Liver (tissue), 9 donors: ENCODE results near the gene RXYLT1. TPM values are rescaled to one million over a fixed set of nuclear protein-coding genes. Genes with fewer than 3 reads are reported as not detected.

Source experiments
- DNase-seq: peaks from one replicate; pipeline ENCODE4 v3.0.0-alpha.2; 2017; ENCODE audit warnings: low spot score
- H3K27ac ChIP-seq, 2 donors: one replicate each; pipeline ENCODE4 v1.7.0; 2013; ENCODE audit warnings: inconsistent platforms in 2 of 2, low read length in 2 of 2, control low read depth in 1 of 2, low read depth in 1 of 2, mild to moderate bottlenecking in 1 of 2
- H3K27me3 ChIP-seq, 4 donors: one replicate each; pipeline versions ENCODE4 v1.6.1 to v1.7.0; 2013; ENCODE audit warnings: low read length in 3 of 4, inconsistent platforms in 1 of 4, mild to moderate bottlenecking in 1 of 4, moderate library complexity in 1 of 4; ENCODE audit not compliant: control insufficient read depth in 4 of 4, insufficient read depth in 4 of 4
- H3K36me3 ChIP-seq, 4 donors: one replicate each; pipeline versions ENCODE4 v1.6.1 to v1.7.0; 2013; ENCODE audit warnings: low read length in 3 of 4, mild to moderate bottlenecking in 3 of 4, low read depth in 1 of 4, moderate library complexity in 1 of 4; ENCODE audit not compliant: control insufficient read depth in 4 of 4, insufficient read depth in 3 of 4
- H3K4me1 ChIP-seq, 4 donors: one replicate each; pipeline versions ENCODE4 v1.6.1 to v1.7.0; 2013; ENCODE audit warnings: low read length in 3 of 4, mild to moderate bottlenecking in 3 of 4, moderate library complexity in 1 of 4; ENCODE audit not compliant: control insufficient read depth in 4 of 4, insufficient read depth in 4 of 4
- H3K4me3 ChIP-seq, 3 donors: one replicate each; pipeline versions ENCODE4 v1.6.1 to v1.7.0; 2013; ENCODE audit warnings: low read length in 3 of 3, control low read depth in 1 of 3, low read depth in 1 of 3, mild to moderate bottlenecking in 1 of 3
- H3K9ac ChIP-seq, 2 donors: one replicate each; pipeline ENCODE4 v1.7.0; 2013; ENCODE audit warnings: low read length in 2 of 2, mild to moderate bottlenecking in 2 of 2, moderate library complexity in 2 of 2, control low read depth in 1 of 2, low read depth in 1 of 2
- H3K9me3 ChIP-seq, 4 donors: one replicate each; pipeline versions ENCODE4 v1.6.1 to v1.7.0; 2013; ENCODE audit warnings: low read length in 3 of 4; ENCODE audit not compliant: control insufficient read depth in 4 of 4
- ATF3 ChIP-seq: IDR thresholded peaks from 2 replicates; pipeline ENCODE4 v1.6.1; 2016; ENCODE audit warnings: antibody characterized with exemption
- EGR1 ChIP-seq, 2 donors: IDR thresholded peaks; 2 replicates each; pipeline ENCODE4 v1.6.1; 2016 to 2018; ENCODE audit warnings: antibody characterized with exemption in 2 of 2, low read depth in 2 of 2
- FOXA1 ChIP-seq: IDR thresholded peaks from 2 replicates; pipeline ENCODE4 v1.6.1; 2016; ENCODE audit warnings: antibody characterized with exemption
- FOXA2 ChIP-seq: IDR thresholded peaks from 2 replicates; pipeline ENCODE4 v1.6.1; 2016; ENCODE audit warnings: antibody characterized with exemption
- GABPA ChIP-seq, 2 donors: IDR thresholded peaks in 1 of 2; conservative IDR thresholded peaks in 1 of 2; 2 replicates each; pipeline ENCODE4 v1.6.1; 2016; ENCODE audit warnings: antibody characterized with exemption in 2 of 2, mild to moderate bottlenecking in 1 of 2, moderate library complexity in 1 of 2
- HNF4A ChIP-seq, 2 donors: conservative IDR thresholded peaks; 2 replicates each; pipeline ENCODE4 v1.6.1; 2016; ENCODE audit warnings: antibody characterized with exemption in 2 of 2, mild to moderate bottlenecking in 2 of 2
- HNF4G ChIP-seq: IDR thresholded peaks from 2 replicates; pipeline ENCODE4 v1.6.1; 2016; ENCODE audit warnings: antibody characterized with exemption
- JUND ChIP-seq, 2 donors: IDR thresholded peaks; 2 replicates each; pipeline ENCODE4 v1.6.1; 2016; ENCODE audit warnings: antibody characterized with exemption in 2 of 2
- NR2F2 ChIP-seq: IDR thresholded peaks from 2 replicates; pipeline ENCODE4 v1.6.1; 2016; ENCODE audit warnings: antibody characterized with exemption
- RAD21 ChIP-seq, 2 donors: IDR thresholded peaks; 2 replicates each; pipeline ENCODE4 v1.6.1; 2016; ENCODE audit warnings: antibody characterized with exemption in 2 of 2, mild to moderate bottlenecking in 2 of 2
- RXRA ChIP-seq, 2 donors: IDR thresholded peaks; 2 replicates each; pipeline ENCODE4 v1.6.1; 2017 to 2018; ENCODE audit warnings: antibody characterized with exemption in 2 of 2, mild to moderate bottlenecking in 1 of 2
- SP1 ChIP-seq: IDR thresholded peaks from 2 replicates; pipeline ENCODE4 v1.6.1; 2018; ENCODE audit warnings: antibody characterized with exemption, mild to moderate bottlenecking
- TAF1 ChIP-seq: conservative IDR thresholded peaks from 2 replicates; pipeline ENCODE4 v1.6.1; 2016; ENCODE audit warnings: antibody characterized with exemption, mild to moderate bottlenecking
- YY1 ChIP-seq: IDR thresholded peaks from 2 replicates; pipeline ENCODE4 v1.6.1; 2016; ENCODE audit warnings: antibody characterized with exemption, mild to moderate bottlenecking
- WGBS: extraction: QIAGEN DNeasy Blood & Tissue Kit; methylation state at CpG from one replicate; pipeline ENCODE4 v1.1.7; 2013; 5-methylcytosine and 5-hydroxymethylcytosine counted together
- polyA plus RNA-seq, 2 donors: library from polyadenylated mRNA; stranded (reverse) in 1 of 2; unstranded in 1 of 2; fragments of 200-250 nt in 1 of 2; fragments of >200 nt in 1 of 2; fragmentation: Nextera tagmentation in 1 of 2; extraction: Ambion mirVana in 1 of 2; gene quantifications; one replicate each; pipeline versions ENCODE4 v1.2.1 to v1.2.3, GENCODE V29; 2013 to 2015
- total RNA-seq, 2 donors: library from RNA; depleted of rRNA; stranded (reverse); fragments of >200 nt; gene quantifications; one replicate each; pipeline ENCODE4 v1.2.3, GENCODE V29; 2014
- TF ChIP-seq, protein P1 (sequence below): fragments of 150-350 bp; IDR thresholded peaks from 2 replicates; pipeline ENCODE4 v1.5.1; 2017; ENCODE audit warnings: improper control_type of control experiment, low read depth, low read length; ENCODE audit not compliant: missing input control
- TF ChIP-seq, protein P2 (sequence below): IDR thresholded peaks from 2 replicates; pipeline ENCODE4 v1.6.1; 2016; ENCODE audit warnings: antibody characterized with exemption
- TF ChIP-seq, protein P3 (sequence below): IDR thresholded peaks from 2 replicates; pipeline ENCODE4 v1.6.1; 2016; ENCODE audit warnings: antibody characterized with exemption
- TF ChIP-seq, protein P4 (sequence below): IDR thresholded peaks from 2 replicates; pipeline ENCODE4 v1.6.1; 2016; ENCODE audit warnings: antibody characterized with exemption, mild to moderate bottlenecking
- donor health status: healthy.
- donor health status: healthy.
- donor health status: healthy.
- donor health status: healthy.
- donor health status: healthy.

RXYLT1 gene
- total and polyA plus RNA-seq, 4 donors: 6.0 to 12.2 (median 10.4) TPM

- H3K4me3 ChIP-seq: no peak overlapping the region
- H3K4me1 ChIP-seq: peaks cover 1 to 27% (median 24%) of the 10 kb centered on the region in 4 donors
- H3K36me3 ChIP-seq: peaks cover 0 to 4% (median under 1%) of the 10 kb centered on the region in 4 donors
- no peak for DNase-seq
- no peaks in the 10 kb centered on the region for H3K27me3 ChIP-seq
- H3K27ac ChIP-seq: no peak overlapping the region
- TF ChIP-seq TAF1: no peak
- TF ChIP-seq, protein P1, sequence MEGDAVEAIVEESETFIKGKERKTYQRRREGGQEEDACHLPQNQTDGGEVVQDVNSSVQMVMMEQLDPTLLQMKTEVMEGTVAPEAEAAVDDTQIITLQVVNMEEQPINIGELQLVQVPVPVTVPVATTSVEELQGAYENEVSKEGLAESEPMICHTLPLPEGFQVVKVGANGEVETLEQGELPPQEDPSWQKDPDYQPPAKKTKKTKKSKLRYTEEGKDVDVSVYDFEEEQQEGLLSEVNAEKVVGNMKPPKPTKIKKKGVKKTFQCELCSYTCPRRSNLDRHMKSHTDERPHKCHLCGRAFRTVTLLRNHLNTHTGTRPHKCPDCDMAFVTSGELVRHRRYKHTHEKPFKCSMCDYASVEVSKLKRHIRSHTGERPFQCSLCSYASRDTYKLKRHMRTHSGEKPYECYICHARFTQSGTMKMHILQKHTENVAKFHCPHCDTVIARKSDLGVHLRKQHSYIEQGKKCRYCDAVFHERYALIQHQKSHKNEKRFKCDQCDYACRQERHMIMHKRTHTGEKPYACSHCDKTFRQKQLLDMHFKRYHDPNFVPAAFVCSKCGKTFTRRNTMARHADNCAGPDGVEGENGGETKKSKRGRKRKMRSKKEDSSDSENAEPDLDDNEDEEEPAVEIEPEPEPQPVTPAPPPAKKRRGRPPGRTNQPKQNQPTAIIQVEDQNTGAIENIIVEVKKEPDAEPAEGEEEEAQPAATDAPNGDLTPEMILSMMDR: no peak
- TF ChIP-seq YY1: no peak
- TF ChIP-seq GABPA (IDR thresholded peaks at IDR 0.05 in 1 of 2, conservative IDR thresholded peaks at IDR 0.05 in 1 of 2): no peak
- peak; percentile 94 for TF ChIP-seq HNF4A (conservative IDR thresholded peaks at IDR 0.05)
- TF ChIP-seq EGR1 (IDR thresholded peaks at IDR 0.05; ENCODE audit: low read depth in 2 of 2): no peak
- TF ChIP-seq ATF3: peak; percentile 19
- TF ChIP-seq, protein P2, sequence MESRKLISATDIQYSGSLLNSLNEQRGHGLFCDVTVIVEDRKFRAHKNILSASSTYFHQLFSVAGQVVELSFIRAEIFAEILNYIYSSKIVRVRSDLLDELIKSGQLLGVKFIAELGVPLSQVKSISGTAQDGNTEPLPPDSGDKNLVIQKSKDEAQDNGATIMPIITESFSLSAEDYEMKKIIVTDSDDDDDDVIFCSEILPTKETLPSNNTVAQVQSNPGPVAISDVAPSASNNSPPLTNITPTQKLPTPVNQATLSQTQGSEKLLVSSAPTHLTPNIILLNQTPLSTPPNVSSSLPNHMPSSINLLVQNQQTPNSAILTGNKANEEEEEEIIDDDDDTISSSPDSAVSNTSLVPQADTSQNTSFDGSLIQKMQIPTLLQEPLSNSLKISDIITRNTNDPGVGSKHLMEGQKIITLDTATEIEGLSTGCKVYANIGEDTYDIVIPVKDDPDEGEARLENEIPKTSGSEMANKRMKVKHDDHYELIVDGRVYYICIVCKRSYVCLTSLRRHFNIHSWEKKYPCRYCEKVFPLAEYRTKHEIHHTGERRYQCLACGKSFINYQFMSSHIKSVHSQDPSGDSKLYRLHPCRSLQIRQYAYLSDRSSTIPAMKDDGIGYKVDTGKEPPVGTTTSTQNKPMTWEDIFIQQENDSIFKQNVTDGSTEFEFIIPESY: peak; percentile 36
- peak; percentile 63 for TF ChIP-seq SP1
- peak in 1 of 2 donors; percentile 54 for TF ChIP-seq RXRA (IDR thresholded peaks at IDR 0.05)
- TF ChIP-seq, protein P3, sequence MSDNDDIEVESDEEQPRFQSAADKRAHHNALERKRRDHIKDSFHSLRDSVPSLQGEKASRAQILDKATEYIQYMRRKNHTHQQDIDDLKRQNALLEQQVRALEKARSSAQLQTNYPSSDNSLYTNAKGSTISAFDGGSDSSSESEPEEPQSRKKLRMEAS: no peak
- TF ChIP-seq, protein P4, sequence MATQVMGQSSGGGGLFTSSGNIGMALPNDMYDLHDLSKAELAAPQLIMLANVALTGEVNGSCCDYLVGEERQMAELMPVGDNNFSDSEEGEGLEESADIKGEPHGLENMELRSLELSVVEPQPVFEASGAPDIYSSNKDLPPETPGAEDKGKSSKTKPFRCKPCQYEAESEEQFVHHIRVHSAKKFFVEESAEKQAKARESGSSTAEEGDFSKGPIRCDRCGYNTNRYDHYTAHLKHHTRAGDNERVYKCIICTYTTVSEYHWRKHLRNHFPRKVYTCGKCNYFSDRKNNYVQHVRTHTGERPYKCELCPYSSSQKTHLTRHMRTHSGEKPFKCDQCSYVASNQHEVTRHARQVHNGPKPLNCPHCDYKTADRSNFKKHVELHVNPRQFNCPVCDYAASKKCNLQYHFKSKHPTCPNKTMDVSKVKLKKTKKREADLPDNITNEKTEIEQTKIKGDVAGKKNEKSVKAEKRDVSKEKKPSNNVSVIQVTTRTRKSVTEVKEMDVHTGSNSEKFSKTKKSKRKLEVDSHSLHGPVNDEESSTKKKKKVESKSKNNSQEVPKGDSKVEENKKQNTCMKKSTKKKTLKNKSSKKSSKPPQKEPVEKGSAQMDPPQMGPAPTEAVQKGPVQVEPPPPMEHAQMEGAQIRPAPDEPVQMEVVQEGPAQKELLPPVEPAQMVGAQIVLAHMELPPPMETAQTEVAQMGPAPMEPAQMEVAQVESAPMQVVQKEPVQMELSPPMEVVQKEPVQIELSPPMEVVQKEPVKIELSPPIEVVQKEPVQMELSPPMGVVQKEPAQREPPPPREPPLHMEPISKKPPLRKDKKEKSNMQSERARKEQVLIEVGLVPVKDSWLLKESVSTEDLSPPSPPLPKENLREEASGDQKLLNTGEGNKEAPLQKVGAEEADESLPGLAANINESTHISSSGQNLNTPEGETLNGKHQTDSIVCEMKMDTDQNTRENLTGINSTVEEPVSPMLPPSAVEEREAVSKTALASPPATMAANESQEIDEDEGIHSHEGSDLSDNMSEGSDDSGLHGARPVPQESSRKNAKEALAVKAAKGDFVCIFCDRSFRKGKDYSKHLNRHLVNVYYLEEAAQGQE: no peak
- TF ChIP-seq FOXA1: peak; percentile 100
- no peak for TF ChIP-seq NR2F2
- TF ChIP-seq JUND (IDR thresholded peaks at IDR 0.05): peak; percentile 54 to 81
- peak; percentile 100 for TF ChIP-seq FOXA2
- TF ChIP-seq HNF4G: peak; percentile 78
- TF ChIP-seq RAD21 (IDR thresholded peaks at IDR 0.05): peak in 1 of 2 donors; percentile 42
- WGBS: 46% methylated on average over 3 of the region's 3 CpGs
- H3K9ac ChIP-seq: no peak overlapping the region
- H3K9me3 ChIP-seq: no peaks in the 10 kb centered on the region
Measured at GRCh38 chr12:63805704-63806672, 26.3 kb downstream of the RXYLT1 start.
